M059J (cell line): ENCODE results near the gene CCDC14. TPM values are rescaled to one million over a fixed set of nuclear protein-coding genes. Genes with fewer than 3 reads are reported as not detected.

Experiments used
- total RNA-seq: library from RNA; depleted of rRNA; stranded (reverse); fragments of >200 nt; shearing (Covaris generic); gene quantifications from 2 replicates; pipeline ENCODE4 v1.2.3, GENCODE V29; 2014; rRNA removed

The CCDC14 gene
- total RNA-seq, 1 experiment from 2014 or later: 59.8 TPM

Other genes with a start within 250 kb of the CCDC14 start
- gene MYLK, start 76.9 kb downstream of the CCDC14 start, total RNA-seq: 173 and 262 TPM in 2 replicates
- gene ROPN1, start 30.9 kb upstream of the CCDC14 start, total RNA-seq: not detected in 2 replicates
- gene KALRN, start 72.1 kb upstream of the CCDC14 start, total RNA-seq: 6.2 and 14.1 TPM in 2 replicates